ENCODE measurements around the gene NFX1.

Gene NFX1

DNA sequence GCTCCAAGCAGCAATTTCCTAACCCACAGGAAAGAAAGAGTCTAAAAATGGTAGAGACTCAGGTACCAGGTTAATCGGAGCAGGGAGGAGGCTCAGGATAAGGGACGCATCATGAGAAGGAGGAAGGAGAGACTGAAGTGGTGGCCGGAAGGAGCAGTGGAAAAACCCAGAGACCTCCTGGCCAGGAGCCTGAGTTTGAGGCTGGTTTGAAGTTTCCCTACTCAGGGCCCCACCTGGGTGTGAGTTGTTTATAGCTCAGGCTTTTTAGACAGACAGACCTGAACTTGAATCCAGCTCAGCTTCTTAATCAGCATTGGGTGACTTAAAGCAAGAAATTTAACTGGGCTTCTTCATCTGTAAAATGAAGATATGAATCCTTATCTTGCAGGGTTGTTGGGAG is 124.0 kb downstream of the NFX1 start:
- Histone ChIP-seq H3K27me3 (no peaks in the 10 kb centered on the region), H3K4me3 (ENCODE audit: low read depth in 1 of 2, low read length in 1 of 2) (no peak overlapping the region), H3K4me1 (ENCODE audit: control insufficient read depth in 1 of 2, insufficient read depth in 1 of 2, low read depth in 1 of 2, low read length in 1 of 2) (no peaks in the 10 kb centered on the region), H3K27ac (no peak overlapping the region), H3K36me3 (no peaks in the 10 kb centered on the region), H3K9me3 (no peaks in the 10 kb centered on the region)
- TF ChIP-seq CTCF (IDR thresholded peaks at IDR 0.05): no peak

DNA sequence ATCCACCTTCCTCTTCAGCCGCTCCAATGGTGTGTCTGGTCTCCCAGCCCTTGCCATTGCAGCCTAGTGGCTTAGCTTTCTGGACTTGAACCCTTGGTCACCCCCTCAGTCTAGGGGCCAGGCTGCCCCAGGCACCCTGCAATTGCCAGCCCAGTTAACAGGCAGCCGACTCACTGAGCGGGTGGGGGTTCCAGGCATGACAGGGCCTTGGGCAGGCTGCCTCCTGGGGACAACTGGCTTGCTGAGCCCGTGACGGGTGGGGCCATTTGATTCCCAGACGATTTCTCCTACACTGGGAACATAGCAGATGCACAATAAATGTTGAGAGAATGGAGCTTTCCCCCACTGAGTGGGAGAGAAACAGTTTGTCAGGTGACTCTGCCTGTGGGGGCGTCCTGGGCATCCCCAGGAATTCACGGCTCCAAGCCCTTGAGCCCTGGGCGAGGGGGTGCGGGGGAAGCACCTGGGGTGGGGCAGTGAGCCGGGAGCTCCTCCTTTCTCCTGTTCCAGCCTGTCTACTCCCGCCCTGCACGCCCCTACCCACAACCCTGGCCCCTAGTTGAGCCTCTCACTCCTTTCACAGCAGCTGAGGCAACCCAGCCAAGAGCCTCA is 124.7 kb downstream of the NFX1 start:
- no peaks in the 10 kb centered on the region for H3K9me3 ChIP-seq
- H3K4me3 ChIP-seq (ENCODE audit: low read depth in 1 of 2, low read length in 1 of 2): no peak overlapping the region
- H3K4me1 ChIP-seq (ENCODE audit: control insufficient read depth in 1 of 2, insufficient read depth in 1 of 2, low read depth in 1 of 2, low read length in 1 of 2): no peaks in the 10 kb centered on the region
- no peaks in the 10 kb centered on the region for H3K27me3 ChIP-seq
- H3K36me3 ChIP-seq: no peaks in the 10 kb centered on the region
- H3K27ac ChIP-seq: no peak overlapping the region
- TF ChIP-seq CTCF (IDR thresholded peaks at IDR 0.05): no peak

GRCh38 chr9:33415501-33416038 is 125.3 kb downstream of the NFX1 start:
- TF ChIP-seq CTCF (IDR thresholded peaks at IDR 0.05): no peak
- Histone ChIP-seq H3K27me3 (no peaks in the 10 kb centered on the region), H3K27ac (no peak overlapping the region), H3K4me1 (ENCODE audit: control insufficient read depth in 1 of 2, insufficient read depth in 1 of 2, low read depth in 1 of 2, low read length in 1 of 2) (no peaks in the 10 kb centered on the region), H3K4me3 (ENCODE audit: low read depth in 1 of 2, low read length in 1 of 2) (no peak overlapping the region), H3K36me3 (no peaks in the 10 kb centered on the region), H3K9me3 (no peaks in the 10 kb centered on the region)

DNA sequence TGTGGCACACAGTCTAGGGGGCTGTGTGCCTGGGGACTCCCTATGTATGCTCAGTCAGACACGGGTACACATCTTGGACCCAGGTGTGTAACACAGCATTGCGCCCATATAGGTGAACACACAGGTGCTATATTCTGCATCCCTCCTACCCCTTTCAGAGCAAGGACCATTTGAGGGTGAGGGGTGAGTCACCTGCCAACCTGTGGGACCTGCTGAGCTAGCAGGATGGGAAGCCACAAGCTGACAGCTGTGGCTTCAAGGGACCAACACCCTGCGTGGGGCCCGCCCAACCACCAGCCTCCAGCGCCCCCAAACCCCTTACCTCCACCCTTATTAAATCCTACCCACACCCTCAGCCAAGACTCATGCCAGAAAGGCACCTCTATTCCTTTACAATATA is 126.7 kb downstream of the NFX1 start:
- Histone ChIP-seq H3K4me3 (ENCODE audit: low read depth in 1 of 2, low read length in 1 of 2) (no peak overlapping the region), H3K9me3 (no peaks in the 10 kb centered on the region), H3K36me3 (no peaks in the 10 kb centered on the region), H3K4me1 (ENCODE audit: control insufficient read depth in 1 of 2, insufficient read depth in 1 of 2, low read depth in 1 of 2, low read length in 1 of 2) (no peaks in the 10 kb centered on the region), H3K27ac (no peak overlapping the region), H3K27me3 (no peaks in the 10 kb centered on the region)
- no peak for TF ChIP-seq CTCF (IDR thresholded peaks at IDR 0.05)

GRCh38 chr9:33418090-33418489 is 127.8 kb downstream of the NFX1 start:
- no peak for TF ChIP-seq CTCF (IDR thresholded peaks at IDR 0.05)
- Histone ChIP-seq H3K27ac (no peak overlapping the region), H3K27me3 (no peaks in the 10 kb centered on the region)

More at GRCh38 chr9:33418090-33418489, 127.8 kb downstream of the NFX1 start:
- no peaks in the 10 kb centered on the region for H3K36me3 ChIP-seq
- H3K4me3 ChIP-seq (ENCODE audit: low read depth in 1 of 2, low read length in 1 of 2): no peak overlapping the region
- no peaks in the 10 kb centered on the region for H3K9me3 ChIP-seq
- H3K4me1 ChIP-seq (ENCODE audit: control insufficient read depth in 1 of 2, insufficient read depth in 1 of 2, low read depth in 1 of 2, low read length in 1 of 2): no peaks in the 10 kb centered on the region
